H9 (cell line): Measurements from ENCODE around the gene CTIF. TPM values are rescaled to one million over a fixed set of nuclear protein-coding genes. Genes with fewer than 3 reads are reported as not detected.

Experiments
- DNase-seq: peaks from one replicate; pipeline ENCODE4 v3.0.0-alpha.2; 2017
- H2AFZ ChIP-seq: one replicate; pipeline ENCODE4 v1.6.1; 2013; ENCODE audit warnings: mild to moderate bottlenecking, low read length, control low read depth, moderate library complexity
- H2AK5ac ChIP-seq: 2 replicates; pipeline ENCODE4 v1.6.1; 2013; ENCODE audit warnings: low read length, control low read depth, mixed read lengths; ENCODE audit not compliant: insufficient read length
- H2BK120ac ChIP-seq: one replicate; pipeline ENCODE4 v1.6.1; 2013; ENCODE audit warnings: low read depth, mild to moderate bottlenecking, low read length, control low read depth, inconsistent platforms; ENCODE audit not compliant: poor library complexity, severe bottlenecking
- H2BK12ac ChIP-seq: 2 replicates; pipeline ENCODE4 v1.6.1; 2013; ENCODE audit warnings: low read length, control low read depth, mixed read lengths, low read depth; ENCODE audit not compliant: insufficient read length
- H2BK15ac ChIP-seq: 2 replicates; pipeline ENCODE4 v1.6.1; 2013; ENCODE audit warnings: low read depth, low read length, control low read depth
- H2BK20ac ChIP-seq: one replicate; pipeline ENCODE4 v1.6.1; 2013; ENCODE audit warnings: low read depth, mild to moderate bottlenecking, low read length, control low read depth, inconsistent platforms; ENCODE audit not compliant: poor library complexity, severe bottlenecking
- H2BK5ac ChIP-seq: 2 replicates; pipeline ENCODE4 v1.6.1; 2013; ENCODE audit warnings: low read length, control low read depth, mixed read lengths; ENCODE audit not compliant: insufficient read length
- H3K14ac ChIP-seq: 2 replicates; pipeline ENCODE4 v1.6.1; 2013; ENCODE audit warnings: low read length, control low read depth; ENCODE audit not compliant: insufficient read depth
- H3K18ac ChIP-seq: 2 replicates; pipeline ENCODE4 v1.6.1; 2013; ENCODE audit warnings: low read depth, mild to moderate bottlenecking, mixed read lengths, low read length, control low read depth; ENCODE audit not compliant: insufficient read length
- H3K23ac ChIP-seq: 2 replicates; pipeline ENCODE4 v1.6.1; 2013; ENCODE audit warnings: low read length, control low read depth, mixed read lengths, low read depth; ENCODE audit not compliant: insufficient read length
- H3K23me2 ChIP-seq: 2 replicates; pipeline ENCODE4 v1.6.1; 2013; ENCODE audit warnings: low read depth, mild to moderate bottlenecking, mixed read lengths, low read length, control low read depth; ENCODE audit not compliant: insufficient read length, poor library complexity, severe bottlenecking
- H3K27ac ChIP-seq: 2 replicates; pipeline ENCODE4 v1.5.1; 2013; ENCODE audit warnings: low read length, control low read depth, mixed read lengths, low read depth; ENCODE audit not compliant: insufficient read length
- H3K27me3 ChIP-seq: 2 replicates; pipeline ENCODE4 v1.6.1; 2013; ENCODE audit warnings: low read length, control low read depth, inconsistent platforms; ENCODE audit not compliant: insufficient read depth
- H3K4ac ChIP-seq: 2 replicates; pipeline ENCODE4 v1.6.1; 2013; ENCODE audit warnings: low read depth, mild to moderate bottlenecking, control low read depth, inconsistent platforms, low read length, moderate library complexity
- H3K4me1 ChIP-seq: 2 replicates; pipeline ENCODE4 v1.6.1; 2013; ENCODE audit warnings: low read length, control low read depth, inconsistent platforms; ENCODE audit not compliant: insufficient read depth
- H3K4me2 ChIP-seq: 2 replicates; pipeline ENCODE4 v1.6.1; 2013; ENCODE audit warnings: low read length, control low read depth, mixed read lengths; ENCODE audit not compliant: insufficient read length, insufficient read depth
- H3K56ac ChIP-seq: 2 replicates; pipeline ENCODE4 v1.6.1; 2013; ENCODE audit warnings: low read depth, mild to moderate bottlenecking, mixed read lengths, low read length, control low read depth; ENCODE audit not compliant: insufficient read length
- H3K79me1 ChIP-seq: 2 replicates; pipeline ENCODE4 v1.6.1; 2013; ENCODE audit warnings: low read depth, mild to moderate bottlenecking, moderate library complexity, low read length, control low read depth, inconsistent platforms; ENCODE audit not compliant: insufficient read depth, poor library complexity, severe bottlenecking
- H3K79me2 ChIP-seq: 2 replicates; pipeline ENCODE4 v1.6.1; 2013; ENCODE audit warnings: low read length, control low read depth, inconsistent platforms; ENCODE audit not compliant: insufficient read depth
- H3K9ac ChIP-seq: 2 replicates; pipeline ENCODE4 v1.6.1; 2013; ENCODE audit warnings: low read length, control low read depth, mixed read lengths; ENCODE audit not compliant: insufficient read length; ENCODE audit errors: extremely low read depth
- H3K9me3 ChIP-seq: one replicate; pipeline ENCODE4 v1.6.1; 2013; ENCODE audit warnings: low read depth, low read length, inconsistent platforms; ENCODE audit not compliant: control insufficient read depth
- H3T11ph ChIP-seq: one replicate; pipeline ENCODE4 v1.6.1; 2013; ENCODE audit warnings: mild to moderate bottlenecking, low read length, control low read depth, inconsistent platforms
- H4K20me1 ChIP-seq: one replicate; pipeline ENCODE4 v1.6.1; 2013; ENCODE audit not compliant: control insufficient read depth, insufficient read length, insufficient read depth
- H4K5ac ChIP-seq: 2 replicates; pipeline ENCODE4 v1.6.1; 2013; ENCODE audit warnings: low read depth, mild to moderate bottlenecking, mixed read lengths, low read length, control low read depth; ENCODE audit not compliant: insufficient read length
- H4K8ac ChIP-seq: replicated peaks from 2 replicates; pipeline ENCODE4 v1.6.1; 2013; ENCODE audit warnings: low read length, control low read depth, mixed read lengths, low read depth; ENCODE audit not compliant: insufficient read length
- H4K91ac ChIP-seq: 2 replicates; pipeline ENCODE4 v1.6.1; 2013; ENCODE audit warnings: low read depth, mild to moderate bottlenecking, moderate library complexity, mixed read lengths, low read length, control low read depth; ENCODE audit not compliant: insufficient read length
- H3K27ac Mint-ChIP-seq, 3 experiments: 2 replicates in 2 of 3; 3 replicates in 1 of 3; pipeline ENCODE4 v1.8.0; 2020 to 2021; ENCODE audit warnings: mixed read lengths in 3 of 3, mild to moderate bottlenecking in 1 of 3, moderate library complexity in 1 of 3
- H3K27me3 Mint-ChIP-seq: 2 replicates; pipeline ENCODE4 v1.8.0; 2021; ENCODE audit warnings: low read depth, mild to moderate bottlenecking, moderate library complexity, mixed read lengths
- H3K36me3 Mint-ChIP-seq, 3 experiments: 2 replicates in 2 of 3; 3 replicates in 1 of 3; pipeline ENCODE4 v1.8.0; 2020 to 2021; ENCODE audit warnings: low read depth in 3 of 3, mixed read lengths in 3 of 3; ENCODE audit not compliant: insufficient read depth in 1 of 3
- H3K4me1 Mint-ChIP-seq, 2 experiments: 2 replicates each; pipeline ENCODE4 v1.8.0; 2020; ENCODE audit warnings: mixed read lengths in 2 of 2
- H3K4me3 Mint-ChIP-seq, 2 experiments: 2 replicates in 1 of 2; 3 replicates in 1 of 2; pipeline ENCODE4 v1.8.0; 2020 to 2021; ENCODE audit warnings: mild to moderate bottlenecking in 2 of 2, mixed read lengths in 2 of 2, moderate library complexity in 1 of 2
- H3K9me3 Mint-ChIP-seq, 2 experiments: 2 replicates in 1 of 2; 3 replicates in 1 of 2; pipeline ENCODE4 v1.8.0; 2020; ENCODE audit warnings: mild to moderate bottlenecking in 2 of 2, mixed read lengths in 2 of 2, moderate library complexity in 1 of 2
- CTCF ChIP-seq: fragments of 200-600 bp; sonication (generic); conservative IDR thresholded peaks from 3 replicates; pipeline ENCODE4 v1.8.0; 2021; ENCODE audit warnings: antibody characterized with exemption, mild to moderate bottlenecking
- WGBS: extraction: QIAGEN DNeasy Blood & Tissue Kit; methylation state at CpG from one replicate; pipeline ENCODE4 v1.1.7; 2013; ENCODE audit warnings: missing lambda C conversion rate, low lambda C conversion rate, mixed read lengths; ENCODE audit not compliant: insufficient read length; ENCODE audit errors: extremely low coverage; 5-methylcytosine and 5-hydroxymethylcytosine counted together
- total RNA-seq: library from RNA; stranded (reverse); gene quantifications from 2 replicates; pipeline ENCODE4 v1.2.1, GENCODE V29; 2021

Gene CTIF
- total RNA-seq, 1 experiment from 2014 or later = 15.8 TPM

- Histone ChIP-seq H3K4me1 (peaks cover 3% of the 10 kb centered on the region; the same call in 1 of the 2 replicates), H3K23me2 (no peaks in the 10 kb centered on the region), H3K4ac (no peak overlapping the region), H2AK5ac (no peak overlapping the region), H2BK120ac (no peak overlapping the region), H4K20me1 (no peaks in the 10 kb centered on the region), H3K14ac (no peak overlapping the region; the same call in 1 of the 2 replicates), H4K8ac (no peak overlapping the region), H3K18ac (no peak overlapping the region), H2BK20ac (no peak overlapping the region), H3K79me2 (no peaks in the 10 kb centered on the region), H3K79me1 (no peaks in the 10 kb centered on the region), H3K23ac (no peak overlapping the region), H3K27me3 (no peaks in the 10 kb centered on the region), H2BK5ac (no peak overlapping the region), H2AFZ (no peak overlapping the region), H3K27ac (no peak overlapping the region), H2BK15ac (no peak overlapping the region), H3K56ac (no peak overlapping the region), H4K5ac (no peak overlapping the region), H3K4me2 (no peak overlapping the region), H3T11ph (no peak overlapping the region), H4K91ac (no peak overlapping the region), H2BK12ac (no peak overlapping the region), H3K9ac (no peak overlapping the region), H3K9me3 (no peaks in the 10 kb centered on the region)
- Mint-ChIP-seq H3K9me3 (no peaks in the 10 kb centered on the region), H3K27me3 (no peaks in the 10 kb centered on the region), H3K27ac (peak overlapping the region in 1 of 3 experiments; percentile 94; a peak in 1 of 7 replicates), H3K4me3 (no peak overlapping the region), H3K36me3 (no peaks in the 10 kb centered on the region), H3K4me1 (peaks cover 27 to 36% of the 10 kb centered on the region in 2 experiments)
- DNase-seq = no peak
- WGBS = no CpG with 5 or more reads among the region's 25 CpGs
- no peak for TF ChIP-seq CTCF
These were observed 355.1 kb downstream of the CTIF start for GRCh38 chr18:48893608-48894600.
